Measurements from ENCODE around the gene HJURP.

Gene HJURP

GRCh38 chr2:233793465-233794127 is 60.7 kb downstream of the HJURP start:
- Histone ChIP-seq H3K4me1 (ENCODE audit: insufficient read depth, low read length, poor library complexity, severe bottlenecking) (no peaks in the 10 kb centered on the region), H3K27me3 (ENCODE audit: insufficient read depth, low read length, poor library complexity, severe bottlenecking) (no peaks in the 10 kb centered on the region), H4K20me1 (ENCODE audit: insufficient read depth, low read length, poor library complexity, severe bottlenecking) (no peaks in the 10 kb centered on the region), H3K4me2 (ENCODE audit: low read depth, low read length, poor library complexity, severe bottlenecking) (no peak overlapping the region), H3F3A (ENCODE audit: low read depth) (no peaks in the 10 kb centered on the region), H3K36me3 (ENCODE audit: insufficient read depth, low read length) (no peaks in the 10 kb centered on the region), H3K9me3 (ENCODE audit: insufficient read depth, low read depth, low read length) (no peaks in the 10 kb centered on the region), H3K4me3 (ENCODE audit: low read length, poor library complexity, severe bottlenecking) (no peak overlapping the region), H3K9ac (ENCODE audit: low read depth, low read length, poor library complexity, severe bottlenecking) (no peak overlapping the region), H3K9me2 (replicated peaks; ENCODE audit: low read depth, low read length) (no peaks in the 10 kb centered on the region), H2AFZ (ENCODE audit: low read length) (no peak overlapping the region), H3K79me2 (ENCODE audit: insufficient read depth, low read length) (no peaks in the 10 kb centered on the region)
- no peak for TF ChIP-seq EZH2phosphoT487 (IDR thresholded peaks at IDR 0.05; ENCODE audit: borderline replicate concordance)

- no peaks in the 10 kb centered on the region for H3K9me3 ChIP-seq (ENCODE audit: insufficient read depth, low read depth, low read length)
- H3K4me3 ChIP-seq (ENCODE audit: low read length, poor library complexity, severe bottlenecking), result no peak overlapping the region
- no peaks in the 10 kb centered on the region for H3K27me3 ChIP-seq (ENCODE audit: insufficient read depth, low read length, poor library complexity, severe bottlenecking)
- no peaks in the 10 kb centered on the region for H3K9me2 ChIP-seq (replicated peaks; ENCODE audit: low read depth, low read length)
- no peak overlapping the region for H3K9ac ChIP-seq (ENCODE audit: low read depth, low read length, poor library complexity, severe bottlenecking)
- TF ChIP-seq CTCF (conservative IDR thresholded peaks at IDR 0.05; ENCODE audit: low read length) (no peak), EZH2phosphoT487 (IDR thresholded peaks at IDR 0.05; ENCODE audit: borderline replicate concordance) (no peak)
- H4K20me1 ChIP-seq (ENCODE audit: insufficient read depth, low read length, poor library complexity, severe bottlenecking), result no peaks in the 10 kb centered on the region
- no peak overlapping the region for H3K4me2 ChIP-seq (ENCODE audit: low read depth, low read length, poor library complexity, severe bottlenecking)
- H3K36me3 ChIP-seq (ENCODE audit: insufficient read depth, low read length), result no peaks in the 10 kb centered on the region
- H2AFZ ChIP-seq (ENCODE audit: low read length), result no peak overlapping the region
- H3F3A ChIP-seq (ENCODE audit: low read depth), result no peaks in the 10 kb centered on the region
- no peaks in the 10 kb centered on the region for H3K4me1 ChIP-seq (ENCODE audit: insufficient read depth, low read length, poor library complexity, severe bottlenecking)
- H3K79me2 ChIP-seq (ENCODE audit: insufficient read depth, low read length), result no peaks in the 10 kb centered on the region
These were observed 61.6 kb downstream of the HJURP start for GRCh38 chr2:233792720-233793119.

- H3K79me2 ChIP-seq (ENCODE audit: insufficient read depth, low read length), result no peaks in the 10 kb centered on the region
- no peak overlapping the region for H2AFZ ChIP-seq (ENCODE audit: low read length)
- no peak for TF ChIP-seq CTCF (conservative IDR thresholded peaks at IDR 0.05; ENCODE audit: low read length)
- no peak overlapping the region for H3K4me3 ChIP-seq (ENCODE audit: low read length, poor library complexity, severe bottlenecking)
- no peaks in the 10 kb centered on the region for H3K4me1 ChIP-seq (ENCODE audit: insufficient read depth, low read length, poor library complexity, severe bottlenecking)
- no peak overlapping the region for H3K4me2 ChIP-seq (ENCODE audit: low read depth, low read length, poor library complexity, severe bottlenecking)
- no peaks in the 10 kb centered on the region for H4K20me1 ChIP-seq (ENCODE audit: insufficient read depth, low read length, poor library complexity, severe bottlenecking)
- no peaks in the 10 kb centered on the region for H3K36me3 ChIP-seq (ENCODE audit: insufficient read depth, low read length)
- no peak overlapping the region for H3K9ac ChIP-seq (ENCODE audit: low read depth, low read length, poor library complexity, severe bottlenecking)
- H3F3A ChIP-seq (ENCODE audit: low read depth), result no peaks in the 10 kb centered on the region
- no peaks in the 10 kb centered on the region for H3K27me3 ChIP-seq (ENCODE audit: insufficient read depth, low read length, poor library complexity, severe bottlenecking)
- no peaks in the 10 kb centered on the region for H3K9me3 ChIP-seq (ENCODE audit: insufficient read depth, low read depth, low read length)
- no peaks in the 10 kb centered on the region for H3K9me2 ChIP-seq (replicated peaks; ENCODE audit: low read depth, low read length)
These were observed 62.4 kb downstream of the HJURP start for GRCh38 chr2:233791883-233792329.
